HepG2 (cell line): Measurements from ENCODE around the gene GDAP1L1. TPM values are rescaled to one million over a fixed set of nuclear protein-coding genes. Genes with fewer than 3 reads are reported as not detected.

Source experiments
- ATAC-seq: fragments of 200-7000 bp; cut with Tn5 transposase; 3 replicates; pipeline ENCODE4 v1.9.1; 2020; ENCODE audit warnings: mild to moderate bottlenecking, moderate library complexity
- BruUV-seq: library from RNA; stranded (reverse); fragments of 400-500 nt; replicated peaks from 2 replicates; lab custom pipeline; 2021; lab: Mats Ljungman, UMichigan
- CTCF ChIA-PET: fragments of 300-600 bp; formaldehyde crosslinking; extraction: SDS; loops from one replicate; lab custom pipeline; 2021; ENCODE audit warnings: low total read pairs, inconsistent platforms, low intra/inter-chr PET ratio; lab: Yijun Ruan, JAX
- POLR2A ChIA-PET: fragments of 350-600 bp; sonication (Branson Sonifier 250); formaldehyde crosslinking; loops from one replicate; lab custom pipeline; 2020; ENCODE audit warnings: antibody characterized with exemption, inconsistent platforms; lab: Yijun Ruan, JAX
- DNase-seq: peaks from one replicate; pipeline ENCODE4 v3.0.0-alpha.2; 2015; ENCODE audit warnings: low spot score
- FAIRE-seq: peaks from 3 replicates; lab custom pipeline; 2011; peaks lifted over from hg19 to GRCh38; lab: Jason Lieb, UNC
- H2AFZ ChIP-seq: one replicate; pipeline ENCODE4 v1.6.1; 2011; ENCODE audit warnings: low read length, inconsistent platforms
- H3K27ac ChIP-seq: fragments of 300-600 bp; 3 replicates; pipeline ENCODE4 v1.8.0; 2011; ENCODE audit warnings: mixed run types, mild to moderate bottlenecking, mixed read lengths, low read length, inconsistent platforms; ENCODE audit not compliant: insufficient read depth; ENCODE audit errors: extremely low read length
- H3K27me3 ChIP-seq, 2 experiments: fragments of 200-600 bp in 1 of 2; 2 replicates in 1 of 2; 3 replicates in 1 of 2; pipeline versions ENCODE4 v1.6.0 to v1.8.0; 2011; ENCODE audit warnings: low read length in 2 of 2, mild to moderate bottlenecking in 2 of 2, moderate library complexity in 2 of 2, inconsistent platforms in 1 of 2; ENCODE audit not compliant: insufficient read depth in 2 of 2, control insufficient read depth in 1 of 2
- H3K36me3 ChIP-seq, 2 experiments: fragments of 200-600 bp in 1 of 2; replicated peaks in 1 of 2; 2 replicates in 1 of 2; 3 replicates in 1 of 2; pipeline versions ENCODE4 v1.5.1 to v1.8.0; 2011; ENCODE audit warnings: low read length in 2 of 2, inconsistent platforms in 1 of 2; ENCODE audit not compliant: insufficient read depth in 2 of 2, control insufficient read depth in 1 of 2
- H3K4me1 ChIP-seq: 2 replicates; pipeline ENCODE4 v1.5.1; 2012; ENCODE audit warnings: low read length, inconsistent platforms; ENCODE audit not compliant: insufficient read depth
- H3K4me2 ChIP-seq: 2 replicates; pipeline ENCODE4 v1.6.0; 2011; ENCODE audit warnings: low read depth, low read length, inconsistent platforms
- H3K4me3 ChIP-seq, 3 experiments: fragments of 200-600 bp in 1 of 3; sonication (generic), shearing (Covaris generic) in 1 of 3; replicated peaks in 1 of 3; 2 replicates each; pipeline ENCODE4 v1.5.1; 2011 to 2016; ENCODE audit warnings: low read length in 3 of 3, inconsistent platforms in 2 of 3, low read depth in 2 of 3, mild to moderate bottlenecking in 2 of 3, control low read depth in 1 of 3, mixed read lengths in 1 of 3; ENCODE audit not compliant: insufficient read depth in 1 of 3
- H3K79me2 ChIP-seq: one replicate; pipeline ENCODE4 v1.6.1; 2011; ENCODE audit warnings: low read length, inconsistent platforms; ENCODE audit not compliant: insufficient read depth
- H3K9ac ChIP-seq: 2 replicates; pipeline ENCODE4 v1.6.0; 2011; ENCODE audit warnings: mild to moderate bottlenecking, low read depth, low read length, inconsistent platforms; ENCODE audit not compliant: insufficient read depth
- H3K9me3 ChIP-seq: 2 replicates; pipeline ENCODE4 v1.5.1; 2012; ENCODE audit warnings: mild to moderate bottlenecking, low read length
- H4K20me1 ChIP-seq: 2 replicates; pipeline ENCODE4 v1.6.0; 2011; ENCODE audit warnings: inconsistent platforms, mild to moderate bottlenecking, low read length, moderate library complexity; ENCODE audit not compliant: insufficient read depth
- DPF2 ChIP-seq: sonication (generic); formaldehyde crosslinking; IDR thresholded peaks from 2 replicates; pipeline ENCODE4 v1.4.0; 2020; ENCODE audit warnings: mild to moderate bottlenecking, low read depth, missing genetic modification reagents, borderline replicate concordance
- GPN1 ChIP-seq: sonication (generic); formaldehyde crosslinking; IDR thresholded peaks from 2 replicates; pipeline ENCODE4 v1.5.1; 2020; ENCODE audit warnings: missing genetic modification reagents, borderline replicate concordance
- HNF1A ChIP-seq, 2 experiments: sonication (generic) in 1 of 2; formaldehyde crosslinking in 1 of 2; IDR thresholded peaks; 2 replicates each; pipeline versions ENCODE4 v1.4.0 to v1.6.1; 2016 to 2020; ENCODE audit warnings: borderline replicate concordance in 1 of 2, low read depth in 1 of 2, mild to moderate bottlenecking in 1 of 2, missing genetic modification reagents in 1 of 2
- RARG ChIP-seq: sonication (generic); formaldehyde crosslinking; IDR thresholded peaks from 2 replicates; pipeline ENCODE4 v1.4.0; 2020; ENCODE audit warnings: low read depth, mild to moderate bottlenecking, missing genetic modification reagents
- SALL2 ChIP-seq: sonication (generic); formaldehyde crosslinking; IDR thresholded peaks from 2 replicates; pipeline ENCODE4 v1.8.1; 2023; ENCODE audit warnings: mild to moderate bottlenecking, missing genetic modification reagents, inconsistent platforms
- ZNF24 ChIP-seq: fragments of 450-650 bp; IDR thresholded peaks from 2 replicates; pipeline ENCODE4 v1.6.1; 2017; ENCODE audit warnings: antibody characterized with exemption, mild to moderate bottlenecking
- ZNF574 ChIP-seq: sonication (generic); formaldehyde crosslinking; IDR thresholded peaks from 2 replicates; pipeline ENCODE4 v1.4.0; 2020; ENCODE audit warnings: missing genetic modification reagents
- ZNF687 ChIP-seq: sonication (generic); formaldehyde crosslinking; IDR thresholded peaks from 2 replicates; pipeline ENCODE4 v1.5.1; 2020; ENCODE audit warnings: mild to moderate bottlenecking, missing genetic modification reagents, moderate library complexity
- WGBS: methylation state at CpG from one replicate; pipeline ENCODE4 v1.1.6; 2017; ENCODE audit warnings: low lambda C conversion rate; 5-methylcytosine and 5-hydroxymethylcytosine counted together
- in situ Hi-C: cut with HindIII; loops from 2 replicates; pipeline ENCODE4 v1.10.0; 2017; ENCODE audit warnings: low pct_unique_long_range_greater_than_20kb; ENCODE audit not compliant: extremely low pct_ligation_motif_present
- intact Hi-C: fragments of 100-400 bp; cut with micrococcal nuclease; formaldehyde crosslinking; loops from one replicate; pipeline ENCODE4 v1.10.0; 2022; ENCODE audit not compliant: unreplicated experiment
- polyA plus RNA-seq, 8 experiments: library from polyadenylated mRNA; depleted of rRNA in 3 of 8; stranded (reverse) in 7 of 8; unstranded in 1 of 8; fragments of >200 nt; fragmentation: Illumina TruSeq in 4 of 8; extraction: Trizol in 4 of 8; gene quantifications; 2 replicates each; pipeline versions ENCODE4 v1.2.1 to v1.2.3, GENCODE V29; 2011 to 2016; ENCODE audit warnings: low read depth in 4 of 8, missing spikeins in 1 of 8, mixed read lengths in 1 of 8; ENCODE audit not compliant: insufficient read depth in 1 of 8
- total RNA-seq, 5 experiments: library from RNA; depleted of rRNA; stranded (reverse); fragments of >200 nt; fragmentation: Illumina TruSeq; extraction: Trizol; gene quantifications; 2 replicates each; pipeline ENCODE4 v1.2.3, GENCODE V29; 2016; ENCODE audit warnings: low read depth in 1 of 5
- TF ChIP-seq, protein P1 (sequence below): sonication (generic); formaldehyde crosslinking; IDR thresholded peaks from 2 replicates; pipeline ENCODE4 v1.8.0; 2023; ENCODE audit warnings: mild to moderate bottlenecking, missing genetic modification reagents
- TF ChIP-seq, protein P2 (sequence below): IDR thresholded peaks from 2 replicates; pipeline ENCODE4 v1.6.1; 2016

The GDAP1L1 gene
- total and polyA plus RNA-seq, 2 of the 13 experiments (the other 11 are each of a cell fraction or from before 2014, with no cell fraction given): 0.04 TPM; not detected in 1

DNA sequence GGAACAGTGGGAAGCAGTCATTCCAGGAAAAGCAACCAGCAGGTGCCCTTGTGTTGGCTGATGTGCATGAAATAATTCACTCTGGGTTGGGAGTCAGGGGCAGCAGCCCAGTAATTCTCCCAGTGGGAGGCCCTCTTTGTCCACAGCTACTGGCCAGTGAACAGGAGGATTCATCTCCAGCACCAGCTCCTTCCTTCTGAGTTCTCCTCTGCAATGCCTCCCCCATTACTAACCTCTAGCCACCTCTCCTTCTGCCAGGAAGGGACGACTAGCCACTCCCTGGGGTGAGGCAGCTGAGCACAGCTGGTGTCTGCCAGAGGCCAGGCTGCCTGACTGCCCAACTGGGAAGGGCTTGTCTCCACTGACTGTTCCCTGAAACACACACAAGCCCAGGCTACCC lies 77.2 kb downstream of the GDAP1L1 start:
- 21% methylated on average over 1 of the region's 1 CpG for WGBS
- Histone ChIP-seq H2AFZ (no peak overlapping the region), H3K36me3 (no peaks in the 10 kb centered on the region), H3K27me3 (no peaks in the 10 kb centered on the region; a peak in 1 of 5 replicates), H3K79me2 (no peaks in the 10 kb centered on the region), H3K4me1 (peaks cover 43% of the 10 kb centered on the region), H3K4me3 (no peak overlapping the region), H3K9ac (no peak overlapping the region), H3K9me3 (no peaks in the 10 kb centered on the region), H3K27ac (no peak overlapping the region), H4K20me1 (no peaks in the 10 kb centered on the region), H3K4me2 (no peak overlapping the region)
- ChIA-PET CTCF (no interaction called here), POLR2A (interaction anchor here (0.8 to 1.9 kb wide), 2 partner anchors 9 to 70 kb away, joined by 3 to 5 read pairs; no protein-coding TSS in a partner anchor)
- peak; percentile 54 for ATAC-seq
- no peak for DNase-seq
- FAIRE-seq: no peak
- in situ Hi-C loops (no loop called here), intact Hi-C loops (loop anchor here (5.0 kb wide), 1 partner anchor 662 kb away; no protein-coding TSS in a partner anchor)
- no TSS peak for BruUV-seq
- TF ChIP-seq RARG (CRISPR knock-in tag): no peak
- TF ChIP-seq GPN1 (CRISPR knock-in tag): 0 out of 2 replicates have a peak, but pooled peaks have one; percentile 23
- TF ChIP-seq ZNF24: no peak
- no peak for TF ChIP-seq SALL2 (CRISPR knock-in tag)
- TF ChIP-seq, protein P1, sequence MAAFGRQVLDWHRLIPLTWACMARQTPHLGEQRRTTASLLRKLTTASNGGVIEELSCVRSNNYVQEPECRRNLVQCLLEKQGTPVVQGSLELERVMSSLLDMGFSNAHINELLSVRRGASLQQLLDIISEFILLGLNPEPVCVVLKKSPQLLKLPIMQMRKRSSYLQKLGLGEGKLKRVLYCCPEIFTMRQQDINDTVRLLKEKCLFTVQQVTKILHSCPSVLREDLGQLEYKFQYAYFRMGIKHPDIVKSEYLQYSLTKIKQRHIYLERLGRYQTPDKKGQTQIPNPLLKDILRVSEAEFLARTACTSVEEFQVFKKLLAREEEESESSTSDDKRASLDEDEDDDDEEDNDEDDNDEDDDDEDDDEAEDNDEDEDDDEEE (CRISPR knock-in tag): 0 out of 2 replicates have a peak, but pooled peaks have one; percentile 43
- 0 out of 2 replicates have a peak, but pooled peaks have one; percentile 27 for TF ChIP-seq ZNF687 (CRISPR knock-in tag)
- peak; percentile 27; the same call in 1 of the 2 replicates for TF ChIP-seq ZNF574
- no peak for TF ChIP-seq DPF2 (CRISPR knock-in tag)
- TF ChIP-seq HNF1A (IDR thresholded peaks at IDR 0.05; ENCODE audit: low read depth): no peak
- TF ChIP-seq HNF1A (CRISPR knock-in tag; IDR thresholded peaks at IDR 0.05; ENCODE audit: borderline replicate concordance): peak; percentile 25; the same call in 1 of the 2 replicates
- TF ChIP-seq, protein P2, sequence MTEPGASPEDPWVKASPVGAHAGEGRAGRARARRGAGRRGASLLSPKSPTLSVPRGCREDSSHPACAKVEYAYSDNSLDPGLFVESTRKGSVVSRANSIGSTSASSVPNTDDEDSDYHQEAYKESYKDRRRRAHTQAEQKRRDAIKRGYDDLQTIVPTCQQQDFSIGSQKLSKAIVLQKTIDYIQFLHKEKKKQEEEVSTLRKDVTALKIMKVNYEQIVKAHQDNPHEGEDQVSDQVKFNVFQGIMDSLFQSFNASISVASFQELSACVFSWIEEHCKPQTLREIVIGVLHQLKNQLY (CRISPR knock-in tag): no peak
